Measurements from ENCODE around the gene SH3RF3. TPM values are rescaled to one million over a fixed set of nuclear protein-coding genes. Genes with fewer than 3 reads are reported as not detected.

Gene SH3RF3
- total RNA-seq, 1 experiment from 2014 or later, result 1.0 TPM

DNA sequence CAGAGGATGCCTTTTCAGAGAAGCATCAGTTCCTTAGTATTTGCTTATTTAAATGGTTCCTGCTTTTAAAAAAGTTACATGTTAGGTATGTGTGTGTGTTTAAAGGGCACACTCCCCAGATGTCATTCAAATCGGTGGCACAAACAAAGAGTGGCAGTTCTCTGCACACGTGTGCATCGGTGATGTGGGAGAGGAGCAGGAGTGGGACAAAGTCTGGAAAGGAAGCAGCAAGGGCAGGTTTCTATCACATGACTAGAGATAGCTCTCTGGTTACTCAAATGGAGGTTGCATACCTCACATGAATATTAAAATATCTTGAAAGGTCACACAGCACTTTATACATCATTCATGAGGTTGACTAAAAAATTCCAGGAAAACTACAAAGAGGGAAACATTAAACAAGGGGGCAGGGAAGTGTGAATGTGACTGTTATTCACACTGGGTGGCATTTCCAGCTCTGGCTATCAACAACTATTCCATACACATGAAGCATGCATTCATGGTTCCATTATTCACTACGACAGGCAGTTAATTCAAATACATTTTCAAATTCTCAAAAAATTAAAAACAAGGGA, 420.1 kb downstream of the SH3RF3 start (continued):
- TF ChIP-seq, protein P1, sequence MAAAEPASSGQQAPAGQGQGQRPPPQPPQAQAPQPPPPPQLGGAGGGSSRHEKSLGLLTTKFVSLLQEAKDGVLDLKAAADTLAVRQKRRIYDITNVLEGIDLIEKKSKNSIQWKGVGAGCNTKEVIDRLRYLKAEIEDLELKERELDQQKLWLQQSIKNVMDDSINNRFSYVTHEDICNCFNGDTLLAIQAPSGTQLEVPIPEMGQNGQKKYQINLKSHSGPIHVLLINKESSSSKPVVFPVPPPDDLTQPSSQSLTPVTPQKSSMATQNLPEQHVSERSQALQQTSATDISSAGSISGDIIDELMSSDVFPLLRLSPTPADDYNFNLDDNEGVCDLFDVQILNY (CRISPR knock-in tag; IDR thresholded peaks at IDR 0.05), result no peak
- no peak for TF ChIP-seq FOXP1 (CRISPR knock-in tag; IDR thresholded peaks at IDR 0.05; ENCODE audit: borderline replicate concordance)
- TF ChIP-seq, protein P2, sequence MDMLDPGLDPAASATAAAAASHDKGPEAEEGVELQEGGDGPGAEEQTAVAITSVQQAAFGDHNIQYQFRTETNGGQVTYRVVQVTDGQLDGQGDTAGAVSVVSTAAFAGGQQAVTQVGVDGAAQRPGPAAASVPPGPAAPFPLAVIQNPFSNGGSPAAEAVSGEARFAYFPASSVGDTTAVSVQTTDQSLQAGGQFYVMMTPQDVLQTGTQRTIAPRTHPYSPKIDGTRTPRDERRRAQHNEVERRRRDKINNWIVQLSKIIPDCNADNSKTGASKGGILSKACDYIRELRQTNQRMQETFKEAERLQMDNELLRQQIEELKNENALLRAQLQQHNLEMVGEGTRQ (CRISPR knock-in tag; IDR thresholded peaks at IDR 0.05), result no peak

Small RNA genes within 50 kb of the gene (microRNA-seq; reads per million reads assigned to microRNA genes)
- gene MIR4265 (ENCODE audit: borderline number of aligned reads) (not detected), gene MIR4266 (ENCODE audit: borderline number of aligned reads) (not detected)

Other genes starting within 250 kb of the SH3RF3 start
- 0.05 TPM in 1 of 3 replicates, not detected in the others for gene EDAR, start 140.0 kb upstream of the SH3RF3 start, total RNA-seq (2021)

Data from WTC11 (cell line).